ENCODE results near the gene NOPCHAP1.

NOPCHAP1 gene

GRCh38 chr12:105024928-105025327, 38.8 kb downstream of the NOPCHAP1 start:
- no peak for DNase-seq

GRCh38 chr12:105025890-105026289, 39.8 kb downstream of the NOPCHAP1 start:
- DNase-seq: no peak

- DNase-seq: no peak
These were observed 40.3 kb downstream of the NOPCHAP1 start for GRCh38 chr12:105026411-105026810.

- DNase-seq: no peak
These were observed 45.0 kb downstream of the NOPCHAP1 start for GRCh38 chr12:105030820-105031807.

- DNase-seq: no peak
These were observed 46.7 kb downstream of the NOPCHAP1 start for GRCh38 chr12:105032703-105033357.

- DNase-seq: no peak
These were observed 47.7 kb downstream of the NOPCHAP1 start for GRCh38 chr12:105033851-105034250.

Measured in CD4-positive, alpha-beta T cell treated with Interleukin-10 for 1 hour (primary cell).